ENCODE data around the gene SKI. TPM values are rescaled to one million over a fixed set of nuclear protein-coding genes. Genes with fewer than 3 reads are reported as not detected.

Gene SKI
- total RNA-seq, 1 experiment from 2014 or later = 38.2 TPM

- CTCF ChIA-PET = no interaction called here
- no TSS peak for BruUV-seq (replicated peaks)
- H3K27me3 ChIP-seq (replicated peaks; ENCODE audit: control insufficient read depth, insufficient read depth, low read length) = no peaks in the 10 kb centered on the region
- no peak overlapping the region for H3K4me3 ChIP-seq (ENCODE audit: low read depth, low read length)
- no peak for DNase-seq
- H3K4me1 ChIP-seq = no peaks in the 10 kb centered on the region
- Mint-ChIP-seq H3K27ac (ENCODE audit: unreplicated experiment) (no peak overlapping the region), H3K4me1 (ENCODE audit: low read depth, unreplicated experiment) (no peaks in the 10 kb centered on the region), H3K36me3 (ENCODE audit: insufficient read depth, unreplicated experiment) (no peaks in the 10 kb centered on the region), H3K4me3 (ENCODE audit: unreplicated experiment) (no peak overlapping the region), H3K9me3 (ENCODE audit: unreplicated experiment) (no peaks in the 10 kb centered on the region), H3K27me3 (ENCODE audit: insufficient read depth, unreplicated experiment) (peaks cover 2% of the 10 kb centered on the region)
- intact Hi-C loops (cut with micrococcal nuclease; ENCODE audit: unreplicated experiment) = no loop called here
- no peaks in the 10 kb centered on the region for H3K36me3 ChIP-seq (ENCODE audit: control insufficient read depth, insufficient read depth, low read length)
- POLR2A ChIA-PET = no interaction called here
- no peaks in the 10 kb centered on the region for H3K9me3 ChIP-seq
- no peak for TF ChIP-seq CTCF (IDR thresholded peaks at IDR 0.05; ENCODE audit: insufficient read depth in 1 of 2, low read depth in 1 of 2, low read length in 1 of 2, severe bottlenecking in 1 of 2, unreplicated experiment in 1 of 2)
Measured at GRCh38 chr1:2351723-2352122, 123.6 kb downstream of the SKI start.

GRCh38 chr1:2352341-2352896 is 124.3 kb downstream of the SKI start:
- POLR2A ChIA-PET = no interaction called here
- Histone ChIP-seq H3K36me3 (ENCODE audit: control insufficient read depth, insufficient read depth, low read length) (no peaks in the 10 kb centered on the region), H3K4me1 (no peaks in the 10 kb centered on the region), H3K27me3 (replicated peaks; ENCODE audit: control insufficient read depth, insufficient read depth, low read length) (no peaks in the 10 kb centered on the region), H3K4me3 (ENCODE audit: low read depth, low read length) (no peak overlapping the region), H3K9me3 (no peaks in the 10 kb centered on the region)
- no peak overlapping the region for H3K27ac Mint-ChIP-seq (ENCODE audit: unreplicated experiment)
- CTCF ChIA-PET = no interaction called here
- H3K9me3 Mint-ChIP-seq (ENCODE audit: unreplicated experiment) = no peaks in the 10 kb centered on the region
- no TSS peak for BruUV-seq (replicated peaks)
- no peak for TF ChIP-seq CTCF (IDR thresholded peaks at IDR 0.05; ENCODE audit: insufficient read depth in 1 of 2, low read depth in 1 of 2, low read length in 1 of 2, severe bottlenecking in 1 of 2, unreplicated experiment in 1 of 2)
- no peak overlapping the region for H3K4me3 Mint-ChIP-seq (ENCODE audit: unreplicated experiment)
- DNase-seq = no peak
- intact Hi-C loops (cut with micrococcal nuclease; ENCODE audit: unreplicated experiment) = no loop called here
- no peaks in the 10 kb centered on the region for H3K4me1 Mint-ChIP-seq (ENCODE audit: low read depth, unreplicated experiment)
- H3K27me3 Mint-ChIP-seq (ENCODE audit: insufficient read depth, unreplicated experiment) = peaks cover 2% of the 10 kb centered on the region
- H3K36me3 Mint-ChIP-seq (ENCODE audit: insufficient read depth, unreplicated experiment) = no peaks in the 10 kb centered on the region

GRCh38 chr1:2352897-2353550 is 124.9 kb downstream of the SKI start:
- Mint-ChIP-seq H3K27ac (ENCODE audit: unreplicated experiment) (no peak overlapping the region), H3K4me3 (ENCODE audit: unreplicated experiment) (no peak overlapping the region), H3K4me1 (ENCODE audit: low read depth, unreplicated experiment) (no peaks in the 10 kb centered on the region), H3K36me3 (ENCODE audit: insufficient read depth, unreplicated experiment) (no peaks in the 10 kb centered on the region), H3K27me3 (ENCODE audit: insufficient read depth, unreplicated experiment) (peaks cover 2% of the 10 kb centered on the region), H3K9me3 (ENCODE audit: unreplicated experiment) (no peaks in the 10 kb centered on the region)
- H3K36me3 ChIP-seq (ENCODE audit: control insufficient read depth, insufficient read depth, low read length) = no peaks in the 10 kb centered on the region
- H3K4me1 ChIP-seq = no peaks in the 10 kb centered on the region
- TF ChIP-seq CTCF (IDR thresholded peaks at IDR 0.05; ENCODE audit: insufficient read depth in 1 of 2, low read depth in 1 of 2, low read length in 1 of 2, severe bottlenecking in 1 of 2, unreplicated experiment in 1 of 2) = no peak
- no peak overlapping the region for H3K4me3 ChIP-seq (ENCODE audit: low read depth, low read length)
- POLR2A ChIA-PET = no interaction called here
- no peaks in the 10 kb centered on the region for H3K27me3 ChIP-seq (replicated peaks; ENCODE audit: control insufficient read depth, insufficient read depth, low read length)
- intact Hi-C loops (cut with micrococcal nuclease; ENCODE audit: unreplicated experiment) = no loop called here
- no peaks in the 10 kb centered on the region for H3K9me3 ChIP-seq
- CTCF ChIA-PET = no interaction called here
- no peak for DNase-seq
- BruUV-seq (replicated peaks) = no TSS peak
